ENCODE results near the gene MCTP1. TPM values are rescaled to one million over a fixed set of nuclear protein-coding genes. Genes with fewer than 3 reads are reported as not detected.

Gene MCTP1
- polyA plus RNA-seq, 1 donor from 2014 or later, result 1.9 TPM

GRCh38 chr5:94745786-94746730 lies 538.8 kb downstream of the MCTP1 start:
- Histone ChIP-seq H3K9ac (ENCODE audit: low read length) (no peak overlapping the region), H3K27me3 (ENCODE audit: insufficient read depth, low read depth, low read length) (no peaks in the 10 kb centered on the region), H3K36me3 (ENCODE audit: insufficient read depth, low read length) (no peaks in the 10 kb centered on the region), H3K79me2 (replicated peaks; ENCODE audit: insufficient read depth, low read length) (no peaks in the 10 kb centered on the region), H3K9me2 (ENCODE audit: insufficient read depth, low read length) (no peaks in the 10 kb centered on the region), H3F3A (ENCODE audit: insufficient read depth, low read length, poor library complexity, severe bottlenecking) (no peaks in the 10 kb centered on the region), H3K4me3 (ENCODE audit: low read length) (no peak overlapping the region), H3K4me2 (ENCODE audit: low read length) (no peak overlapping the region), H3K9me3 (ENCODE audit: low read length) (no peaks in the 10 kb centered on the region), H4K20me1 (ENCODE audit: insufficient read depth) (no peaks in the 10 kb centered on the region), H2AFZ (ENCODE audit: low read depth, low read length) (no peak overlapping the region), H3K27ac (ENCODE audit: low read length) (no peak overlapping the region)
- no peak for TF ChIP-seq EP300 (conservative IDR thresholded peaks at IDR 0.05; ENCODE audit: poor library complexity, severe bottlenecking)
- no peak for TF ChIP-seq POLR2AphosphoS5 (IDR thresholded peaks at IDR 0.05)

DNA sequence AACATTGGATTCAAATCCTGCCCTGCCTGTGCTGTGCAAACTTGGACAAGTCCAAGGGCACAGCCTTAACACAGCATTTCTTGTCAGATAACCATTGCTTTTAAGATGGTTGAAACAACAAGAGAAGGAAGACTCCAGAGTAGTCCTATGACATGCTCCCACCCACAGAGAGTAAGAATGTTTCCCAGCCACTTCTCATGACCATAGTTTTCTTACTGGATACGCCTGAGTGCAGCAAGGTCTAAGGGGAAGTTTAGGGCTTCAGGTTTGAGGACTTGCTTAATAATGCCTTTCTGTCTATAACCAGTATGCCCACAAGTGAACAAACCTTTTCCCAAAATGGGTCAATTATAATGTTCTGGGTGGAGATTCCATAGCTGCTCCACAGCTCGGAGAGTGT lies 540.0 kb downstream of the MCTP1 start:
- Histone ChIP-seq H3K9me2 (ENCODE audit: insufficient read depth, low read length) (no peaks in the 10 kb centered on the region), H3K79me2 (replicated peaks; ENCODE audit: insufficient read depth, low read length) (no peaks in the 10 kb centered on the region), H3K27ac (ENCODE audit: low read length) (no peak overlapping the region), H3K4me3 (ENCODE audit: low read length) (no peak overlapping the region), H3K36me3 (ENCODE audit: insufficient read depth, low read length) (no peaks in the 10 kb centered on the region), H3F3A (ENCODE audit: insufficient read depth, low read length, poor library complexity, severe bottlenecking) (no peaks in the 10 kb centered on the region), H4K20me1 (ENCODE audit: insufficient read depth) (no peaks in the 10 kb centered on the region), H3K9me3 (ENCODE audit: low read length) (no peaks in the 10 kb centered on the region), H3K4me2 (ENCODE audit: low read length) (no peak overlapping the region), H3K27me3 (ENCODE audit: insufficient read depth, low read depth, low read length) (no peaks in the 10 kb centered on the region), H2AFZ (ENCODE audit: low read depth, low read length) (no peak overlapping the region), H3K9ac (ENCODE audit: low read length) (no peak overlapping the region)
- TF ChIP-seq SMC3 (conservative IDR thresholded peaks at IDR 0.05; ENCODE audit: poor library complexity) (no peak), CTCF (IDR thresholded peaks at IDR 0.05; ENCODE audit: poor library complexity, severe bottlenecking) (no peak)

DNA sequence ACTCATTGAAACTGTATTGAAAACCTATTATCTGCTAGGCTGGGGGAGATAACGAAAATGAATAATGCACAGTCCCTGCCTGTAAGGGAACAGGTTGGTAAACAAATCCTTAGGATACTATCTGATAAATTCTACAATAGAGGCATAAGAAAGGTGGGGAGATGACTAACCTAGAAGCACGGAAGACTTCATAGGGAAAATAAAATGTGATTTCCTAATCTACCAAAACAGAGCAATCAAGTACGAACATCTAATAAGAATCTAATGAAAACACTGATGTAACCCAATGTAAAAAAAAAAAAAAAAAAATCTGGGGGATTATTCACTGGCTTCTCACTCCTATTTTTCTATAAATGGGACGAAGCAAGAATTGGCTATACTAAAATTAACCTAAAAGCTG lies 542.0 kb downstream of the MCTP1 start:
- no peak for TF ChIP-seq CTCF (IDR thresholded peaks at IDR 0.05; ENCODE audit: poor library complexity, severe bottlenecking)
- Histone ChIP-seq H3K27me3 (ENCODE audit: insufficient read depth, low read depth, low read length) (no peaks in the 10 kb centered on the region), H3K4me3 (ENCODE audit: low read length) (no peak overlapping the region), H3K79me2 (replicated peaks; ENCODE audit: insufficient read depth, low read length) (no peaks in the 10 kb centered on the region), H3F3A (ENCODE audit: insufficient read depth, low read length, poor library complexity, severe bottlenecking) (no peaks in the 10 kb centered on the region), H3K36me3 (ENCODE audit: insufficient read depth, low read length) (no peaks in the 10 kb centered on the region), H3K4me2 (ENCODE audit: low read length) (no peak overlapping the region), H3K9me2 (ENCODE audit: insufficient read depth, low read length) (no peaks in the 10 kb centered on the region), H4K20me1 (ENCODE audit: insufficient read depth) (no peaks in the 10 kb centered on the region), H3K9me3 (ENCODE audit: low read length) (no peaks in the 10 kb centered on the region), H3K9ac (ENCODE audit: low read length) (no peak overlapping the region), H3K27ac (ENCODE audit: low read length) (no peak overlapping the region), H2AFZ (ENCODE audit: low read depth, low read length) (no peak overlapping the region)

Data from neural cell (in vitro differentiated cells).